K562 (cell line): ENCODE results near the gene TECTA. TPM values are rescaled to one million over a fixed set of nuclear protein-coding genes. Genes with fewer than 3 reads are reported as not detected.

ENCODE experiments used
- FOXA1 ChIP-seq: fragments of 450-650 bp; IDR thresholded peaks from 2 replicates; pipeline ENCODE4 v1.6.1; 2016; ENCODE audit warnings: mild to moderate bottlenecking, borderline replicate concordance
- GTF2E2 ChIP-seq: fragments of 200-800 bp; sonication (Bioruptor generic); IDR thresholded peaks from 2 replicates; pipeline ENCODE4 v1.6.1; 2016; ENCODE audit warnings: missing genetic modification characterization, missing compliant biosample characterization
- MNT ChIP-seq, 2 experiments: fragments of 450-650 bp; conservative IDR thresholded peaks; 2 replicates each; pipeline ENCODE4 v1.6.1; 2017; ENCODE audit warnings: mild to moderate bottlenecking in 2 of 2, moderate library complexity in 2 of 2
- PHB ChIP-seq: fragments of 250-450 bp; sonication (Bioruptor Pico); IDR thresholded peaks from 2 replicates; pipeline ENCODE4 v1.5.0; 2021
- POLR2AphosphoS5 ChIP-seq: IDR thresholded peaks from 2 replicates; pipeline ENCODE4 v1.6.1; 2011; ENCODE audit warnings: mild to moderate bottlenecking, low read depth, low read length, moderate library complexity; ENCODE audit not compliant: control insufficient read depth, insufficient read depth
- POLR2H ChIP-seq: IDR thresholded peaks from 2 replicates; pipeline ENCODE4 v1.6.1; 2016; ENCODE audit warnings: missing genetic modification characterization, low read depth, mild to moderate bottlenecking, control low read depth, missing compliant biosample characterization, moderate library complexity
- SNIP1 ChIP-seq: fragments of 450-650 bp; IDR thresholded peaks from 2 replicates; pipeline ENCODE4 v1.7.1; 2017; ENCODE audit warnings: low read depth, mild to moderate bottlenecking
- SUPT5H ChIP-seq: fragments of 450-650 bp; IDR thresholded peaks from 2 replicates; pipeline ENCODE4 v1.6.1; 2016
- TEAD4 ChIP-seq, 2 experiments: sonication (generic) in 1 of 2; formaldehyde crosslinking in 1 of 2; IDR thresholded peaks; 2 replicates each; pipeline versions ENCODE4 v1.6.1 to v1.8.0; 2012 to 2022; ENCODE audit warnings: borderline replicate concordance in 1 of 2, inconsistent platforms in 1 of 2, low read length in 1 of 2, mild to moderate bottlenecking in 1 of 2, missing genetic modification reagents in 1 of 2
- polyA plus RNA-seq, 8 experiments: library from polyadenylated mRNA; depleted of rRNA in 4 of 8; stranded (reverse) in 5 of 8; unstranded in 3 of 8; fragments of >200 nt; fragmentation: Nextera tagmentation in 2 of 8; fragmentation: Illumina TruSeq in 1 of 8; extraction: Ambion mirVana in 2 of 8; extraction: Trizol in 1 of 8; gene quantifications; 2 replicates each; pipeline versions ENCODE4 v1.2.1 to v1.2.3, GENCODE V29; 2011 to 2014; ENCODE audit warnings: inconsistent platforms in 1 of 8, missing spikeins in 1 of 8
- total RNA-seq, 7 experiments: library from RNA; depleted of rRNA in 6 of 7; stranded (reverse); fragments of >200 nt in 6 of 7; fragmentation: Illumina TruSeq in 2 of 7; extraction: Trizol in 2 of 7; gene quantifications; 2 replicates each; pipeline versions ENCODE4 v1.2.1 to v1.2.3, GENCODE V29; 2011 to 2021; ENCODE audit warnings: low replicate concordance in 1 of 7
- TF ChIP-seq, protein P1 (sequence below): sonication (generic); formaldehyde crosslinking; IDR thresholded peaks from 2 replicates; pipeline ENCODE4 v1.8.1; 2022; ENCODE audit warnings: missing genetic modification reagents

TECTA gene
- total and polyA plus RNA-seq, 9 of the 15 experiments (the other 6 are each of a cell fraction or from before 2014, with no cell fraction given) = under 0.01 to 0.04 (median 0.03) TPM; not detected in 5

GRCh38 chr11:121226415-121227263 lies 125.6 kb downstream of the TECTA start (continued):
- TF ChIP-seq, protein P1, sequence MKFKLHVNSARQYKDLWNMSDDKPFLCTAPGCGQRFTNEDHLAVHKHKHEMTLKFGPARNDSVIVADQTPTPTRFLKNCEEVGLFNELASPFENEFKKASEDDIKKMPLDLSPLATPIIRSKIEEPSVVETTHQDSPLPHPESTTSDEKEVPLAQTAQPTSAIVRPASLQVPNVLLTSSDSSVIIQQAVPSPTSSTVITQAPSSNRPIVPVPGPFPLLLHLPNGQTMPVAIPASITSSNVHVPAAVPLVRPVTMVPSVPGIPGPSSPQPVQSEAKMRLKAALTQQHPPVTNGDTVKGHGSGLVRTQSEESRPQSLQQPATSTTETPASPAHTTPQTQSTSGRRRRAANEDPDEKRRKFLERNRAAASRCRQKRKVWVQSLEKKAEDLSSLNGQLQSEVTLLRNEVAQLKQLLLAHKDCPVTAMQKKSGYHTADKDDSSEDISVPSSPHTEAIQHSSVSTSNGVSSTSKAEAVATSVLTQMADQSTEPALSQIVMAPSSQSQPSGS (CRISPR knock-in tag) = no peak
- peak; percentile 64 for TF ChIP-seq POLR2H (tag)
- TF ChIP-seq PHB (CRISPR knock-in tag) = no peak
- no peak for TF ChIP-seq MNT (conservative IDR thresholded peaks at IDR 0.05)
- TF ChIP-seq FOXA1 = no peak
- peak; percentile 57; the same call in 1 of the 2 replicates for TF ChIP-seq SUPT5H
- TF ChIP-seq SNIP1 = no peak
- 0 out of 2 replicates have a peak, but pooled peaks have one; percentile 32 for TF ChIP-seq GTF2E2 (tag)
- peak; percentile 87 for TF ChIP-seq POLR2AphosphoS5
- peak; percentile 17; the same call in 1 of the 2 replicates for TF ChIP-seq TEAD4 (IDR thresholded peaks at IDR 0.05; ENCODE audit: low read length)
- no peak for TF ChIP-seq TEAD4 (CRISPR knock-in tag; IDR thresholded peaks at IDR 0.05; ENCODE audit: borderline replicate concordance)
